GM18867 (cell line): ENCODE measurements around the gene RGS19.
A peak's percentile ranks its signal among the peaks of the same experiment; 100 is the strongest.

Experiments used
- ATAC-seq: cut with Tn5 transposase; IDR thresholded peaks from one replicate; pipeline ENCODE4 v1.9.1; 2021; ENCODE audit warnings: mild to moderate bottlenecking, moderate library complexity; ENCODE audit not compliant: unreplicated experiment

RGS19 gene

DNA sequence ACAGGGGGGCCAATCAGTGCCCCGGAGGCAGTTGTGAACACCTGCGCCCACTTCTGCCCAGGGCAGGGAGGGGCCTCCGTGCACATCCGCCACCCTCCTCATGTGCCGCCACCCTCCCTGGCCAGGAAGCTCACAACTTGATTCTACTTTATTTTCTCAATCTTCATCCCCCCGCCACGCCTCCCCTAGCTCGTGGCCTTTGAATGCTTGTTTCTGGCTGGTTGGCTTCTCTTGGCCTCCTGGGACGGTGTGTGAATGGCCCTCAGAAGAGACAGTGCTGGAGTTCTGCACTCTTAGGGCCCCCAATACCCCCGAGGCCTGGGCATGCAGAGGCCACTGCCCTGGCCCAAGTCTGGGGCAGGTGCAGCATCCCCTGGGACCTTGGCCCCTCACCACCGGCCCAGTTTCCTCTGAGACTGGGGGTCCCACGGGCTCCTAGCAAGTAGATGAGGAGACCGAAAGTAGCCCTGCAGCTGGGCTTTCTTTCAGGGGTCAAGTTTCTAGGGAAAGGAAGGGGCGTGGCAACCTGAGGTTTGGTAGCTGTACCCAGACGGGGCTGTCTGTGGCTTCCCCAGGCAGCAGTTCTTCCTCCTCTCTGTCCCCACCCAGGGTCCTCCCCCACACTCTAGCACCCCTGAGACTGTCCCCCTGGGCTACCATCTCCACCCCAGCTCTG lies 1.3 kb downstream of the RGS19 start:
- no peak for ATAC-seq

DNA sequence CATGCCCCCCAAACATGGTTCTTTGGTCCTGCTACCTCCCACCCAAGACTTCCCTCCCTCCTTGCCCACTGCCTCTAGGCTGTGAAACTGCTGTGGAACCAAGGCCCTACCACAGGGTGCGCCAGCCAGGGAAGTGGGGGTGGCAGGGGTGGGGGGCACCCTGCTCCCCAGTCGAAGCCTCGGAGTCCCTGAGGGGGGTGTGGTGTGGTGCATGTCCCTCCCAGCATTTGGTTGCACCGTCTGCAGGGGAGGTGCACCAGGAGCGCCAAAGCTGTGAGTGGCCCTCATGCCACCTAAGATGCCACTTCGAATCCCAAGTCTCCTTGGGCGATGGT lies 1.8 kb downstream of the RGS19 start:
- ATAC-seq, result no peak

DNA sequence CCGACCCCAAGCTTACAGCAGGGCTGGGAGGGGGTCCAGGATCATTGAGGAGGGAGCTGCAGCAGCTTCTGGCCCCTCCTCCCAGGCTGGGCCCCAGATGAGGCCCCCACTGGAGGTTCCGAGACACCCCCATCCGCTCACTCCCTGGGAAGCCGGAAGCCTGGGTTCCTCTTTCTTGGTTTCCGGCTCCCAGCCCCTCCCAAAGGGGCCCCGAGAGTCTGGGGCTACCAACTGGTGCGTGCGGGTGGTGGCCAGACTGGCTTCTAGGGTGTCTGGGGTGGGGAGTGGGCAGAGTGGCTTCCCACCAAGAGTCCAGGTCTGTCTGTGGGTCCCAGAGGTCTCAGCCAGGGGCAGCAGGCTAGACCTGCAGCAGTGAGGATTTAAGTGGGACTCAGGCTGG lies 2.2 kb downstream of the RGS19 start:
- ATAC-seq, result no peak

DNA sequence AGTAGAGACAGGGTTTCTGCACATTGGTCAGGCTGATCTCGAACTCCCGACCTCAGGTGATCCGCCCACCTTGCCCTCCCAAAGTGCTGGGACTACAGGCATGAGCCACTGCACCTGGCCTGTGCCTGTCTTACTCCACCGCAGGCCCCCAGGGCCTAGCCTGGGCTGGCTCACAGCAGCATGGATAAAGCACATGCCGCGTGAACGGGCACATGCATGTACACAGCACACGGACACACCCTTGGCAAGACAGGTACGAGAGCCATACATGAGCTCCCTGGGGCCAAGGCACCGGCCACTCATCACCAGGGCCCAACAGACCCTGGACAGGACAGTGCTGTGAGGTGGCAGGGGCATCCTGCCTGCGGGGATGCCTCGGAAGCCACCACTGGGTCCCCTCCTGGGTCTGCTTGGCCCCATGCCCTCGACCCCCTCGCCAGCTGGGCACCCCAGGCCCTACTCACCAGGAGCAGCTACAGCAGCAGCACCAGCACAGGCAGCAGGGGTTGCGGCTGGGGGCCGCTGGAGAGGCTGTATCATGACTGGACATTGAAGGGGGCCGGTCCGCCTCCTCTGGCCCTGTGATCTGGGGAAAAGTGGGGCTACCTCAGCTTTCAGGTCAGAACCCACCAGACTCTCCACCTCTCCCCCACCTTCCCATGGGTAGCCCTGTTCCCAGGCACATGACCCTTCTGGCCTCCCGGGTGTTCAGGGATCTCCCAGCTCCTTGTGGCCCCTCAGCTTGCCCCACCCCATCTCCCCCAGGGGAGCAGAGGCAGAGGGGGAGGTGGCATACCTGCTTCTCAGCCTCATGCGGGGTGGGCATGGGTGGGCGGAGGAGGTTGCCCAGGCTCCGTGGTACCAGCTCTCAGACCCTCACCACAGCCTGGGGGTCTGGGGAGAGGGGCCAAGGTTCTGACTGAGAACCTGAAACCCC lies 3.0 kb downstream of the RGS19 start:
- ATAC-seq, result no peak

DNA sequence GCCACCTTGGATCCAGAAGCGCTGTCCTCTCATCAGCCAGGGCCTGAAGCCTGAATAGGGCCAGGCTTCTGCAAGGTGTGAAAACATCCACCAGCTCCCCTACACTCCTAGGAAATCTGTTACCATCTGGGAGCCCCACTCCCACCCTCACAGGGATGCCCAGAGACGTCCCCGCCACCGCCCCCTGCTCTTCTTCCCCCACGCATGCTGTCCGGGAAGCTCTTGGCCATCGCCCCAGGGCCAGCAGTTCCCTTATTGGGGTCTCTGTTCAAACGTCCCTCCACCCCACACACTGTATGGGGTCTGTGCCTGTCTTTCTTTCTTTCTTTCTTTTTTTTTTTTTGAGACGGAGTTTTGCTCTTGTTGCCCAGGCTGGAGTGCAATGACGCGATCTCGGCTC lies 3.8 kb downstream of the RGS19 start:
- no peak for ATAC-seq

DNA sequence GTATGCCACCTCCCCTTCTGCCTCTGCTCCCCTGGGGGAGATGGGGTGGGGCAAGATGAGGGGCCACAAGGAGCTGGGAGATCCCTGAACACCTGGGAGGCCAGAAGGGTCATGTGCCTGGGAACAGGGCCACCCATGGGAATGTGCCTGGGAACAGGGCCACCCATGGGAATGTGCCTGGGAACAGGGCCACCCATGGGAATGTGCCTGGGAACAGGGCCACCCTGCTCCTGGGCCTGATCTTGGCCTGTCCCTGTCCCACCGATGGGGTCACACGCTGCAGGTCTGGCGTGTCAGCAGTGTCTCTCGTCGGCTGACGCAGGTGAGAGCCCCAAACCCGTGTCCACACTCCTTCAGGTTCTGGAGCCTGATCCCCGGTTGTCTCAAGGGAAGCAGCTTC lies 4.4 kb downstream of the RGS19 start:
- no peak for ATAC-seq

DNA sequence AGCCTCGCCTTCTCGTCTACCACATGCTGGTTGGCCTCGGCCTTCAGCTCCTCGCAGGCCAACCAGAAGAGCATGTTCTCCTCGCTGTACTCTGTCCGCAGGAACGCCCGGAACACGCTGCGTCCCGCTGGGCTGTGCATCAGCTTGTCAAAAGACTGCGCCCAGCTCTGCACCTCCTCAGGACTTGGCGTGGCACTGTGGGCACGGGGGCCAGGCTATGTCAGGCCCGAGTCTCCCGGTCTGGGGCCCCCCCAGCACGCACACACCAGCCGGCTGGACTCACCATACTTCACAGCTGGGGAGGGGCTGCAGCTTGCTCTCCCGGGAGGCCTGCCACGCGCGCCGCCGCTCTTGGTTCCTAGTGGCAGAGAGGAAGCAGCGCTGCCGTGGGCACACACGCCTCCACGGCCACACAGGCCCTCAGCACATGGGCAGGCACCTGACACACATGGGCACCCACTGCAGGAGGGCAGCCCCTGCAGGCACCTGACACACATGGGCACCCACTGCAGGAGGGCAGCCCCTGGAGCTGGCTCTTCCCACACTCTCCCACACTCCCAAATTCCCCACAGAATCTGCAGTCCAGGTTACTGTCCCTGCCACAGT lies 5.0 kb downstream of the RGS19 start:
- no peak for ATAC-seq

DNA sequence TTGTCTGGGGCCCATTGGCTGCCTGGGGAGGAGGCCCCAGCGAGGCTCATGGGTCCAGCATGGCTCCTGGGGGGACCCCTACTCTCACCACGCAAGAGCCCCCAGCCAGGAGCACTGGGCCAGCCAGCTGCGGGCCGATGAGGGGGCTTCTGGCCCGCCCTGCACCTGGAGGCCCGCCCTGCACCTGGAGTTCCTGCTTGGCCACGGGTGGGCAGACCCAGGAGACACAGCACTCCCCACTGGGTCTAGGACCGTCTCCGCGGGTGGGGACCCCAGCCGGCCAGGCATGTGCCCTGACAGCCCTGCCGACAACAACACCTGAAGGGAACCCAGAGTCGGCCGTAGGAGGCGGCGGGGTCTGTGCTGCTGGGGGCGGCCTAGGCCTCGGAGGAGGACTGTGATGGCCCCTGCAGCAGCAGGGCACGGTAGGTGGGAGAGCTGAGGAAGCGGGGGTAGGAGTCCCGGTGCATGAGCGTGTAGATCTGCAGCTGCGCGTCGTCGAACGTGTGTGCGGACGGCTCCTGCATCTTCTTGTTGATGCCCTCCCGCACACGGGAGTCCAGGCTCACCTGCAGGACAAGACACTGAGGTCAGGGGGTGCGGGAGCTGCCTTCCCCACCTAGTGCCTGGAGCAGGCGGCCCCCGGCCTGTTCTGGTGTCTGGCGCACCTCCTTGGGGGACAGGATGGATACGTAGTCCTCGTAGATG lies 5.7 kb downstream of the RGS19 start:
- ATAC-seq, result no peak

DNA sequence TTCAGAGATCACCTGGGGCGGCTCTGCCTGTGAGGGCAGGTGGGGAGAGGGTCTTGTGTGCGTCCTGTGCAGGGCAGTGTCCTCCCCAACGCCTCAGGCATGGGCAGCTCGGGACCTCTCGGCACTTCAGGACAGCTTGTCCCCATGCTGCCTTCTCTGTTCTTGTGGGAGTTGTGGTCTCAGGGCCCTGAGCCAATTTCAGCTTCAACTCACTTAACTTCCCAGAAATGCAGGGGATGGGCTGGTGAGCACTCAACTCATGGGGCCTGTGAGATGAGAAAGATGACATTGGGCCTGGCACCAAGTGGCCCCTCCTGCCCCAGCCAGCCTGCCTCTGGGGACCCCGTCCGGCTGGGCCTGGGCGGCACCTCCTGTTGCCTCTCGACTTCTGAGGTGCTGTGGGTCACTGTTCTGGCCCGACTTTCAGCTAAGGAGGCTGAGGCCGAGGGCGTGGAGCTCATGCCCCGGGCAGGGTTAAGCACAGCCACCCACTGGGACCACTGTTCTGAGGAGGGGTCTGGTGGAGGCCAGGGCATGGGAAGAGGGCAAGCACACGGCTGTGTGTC lies 6.7 kb downstream of the RGS19 start:
- no peak for ATAC-seq

DNA sequence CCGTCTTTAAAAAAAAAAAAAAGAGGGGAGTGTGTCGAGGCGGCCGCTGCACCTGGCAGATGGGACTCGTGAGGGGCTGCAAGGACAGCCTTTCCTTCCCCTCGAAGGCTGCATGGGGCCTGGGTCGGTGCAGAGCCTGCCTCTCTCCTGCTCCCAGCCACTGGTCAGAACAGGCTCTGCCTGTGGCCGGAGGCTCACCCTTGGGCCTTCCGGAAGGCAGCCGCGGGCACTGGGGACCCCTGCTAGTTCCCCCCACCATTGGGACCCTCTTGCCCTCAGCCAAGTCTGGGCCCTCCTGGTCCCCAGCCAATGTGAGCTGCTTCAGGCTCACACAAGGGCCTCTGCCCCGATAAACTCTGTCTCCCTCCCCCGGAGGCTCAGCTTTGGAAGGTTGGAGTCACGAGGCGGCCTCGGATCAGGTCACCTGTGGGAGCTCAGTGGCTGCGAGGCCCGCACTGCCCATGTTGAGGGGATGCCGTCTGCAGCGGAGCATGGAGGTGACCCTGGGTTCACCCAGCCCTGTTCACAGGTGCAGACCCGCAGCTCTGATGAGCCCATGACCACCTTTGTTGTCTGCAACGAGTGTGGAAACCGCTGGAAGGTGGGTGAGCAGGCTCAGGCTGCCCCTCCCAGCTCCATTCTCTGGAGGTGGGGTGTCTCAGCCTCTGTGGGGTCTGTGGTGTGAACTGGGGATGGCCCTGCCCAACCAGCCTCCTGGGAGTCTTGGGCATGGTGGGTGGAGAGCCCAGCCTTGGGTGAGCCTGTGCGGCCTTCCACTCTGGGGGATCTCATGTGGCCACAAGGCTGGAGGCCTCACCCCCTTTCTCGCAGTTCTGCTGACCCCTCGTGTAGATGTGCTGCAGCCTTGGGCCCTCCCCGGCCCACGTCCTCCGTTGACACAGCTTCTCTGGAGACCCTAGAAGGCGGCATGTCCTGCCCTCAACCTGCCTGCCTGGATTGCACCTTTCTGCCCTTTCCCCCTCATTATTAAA lies 7.7 kb downstream of the RGS19 start:
- no peak for ATAC-seq

DNA sequence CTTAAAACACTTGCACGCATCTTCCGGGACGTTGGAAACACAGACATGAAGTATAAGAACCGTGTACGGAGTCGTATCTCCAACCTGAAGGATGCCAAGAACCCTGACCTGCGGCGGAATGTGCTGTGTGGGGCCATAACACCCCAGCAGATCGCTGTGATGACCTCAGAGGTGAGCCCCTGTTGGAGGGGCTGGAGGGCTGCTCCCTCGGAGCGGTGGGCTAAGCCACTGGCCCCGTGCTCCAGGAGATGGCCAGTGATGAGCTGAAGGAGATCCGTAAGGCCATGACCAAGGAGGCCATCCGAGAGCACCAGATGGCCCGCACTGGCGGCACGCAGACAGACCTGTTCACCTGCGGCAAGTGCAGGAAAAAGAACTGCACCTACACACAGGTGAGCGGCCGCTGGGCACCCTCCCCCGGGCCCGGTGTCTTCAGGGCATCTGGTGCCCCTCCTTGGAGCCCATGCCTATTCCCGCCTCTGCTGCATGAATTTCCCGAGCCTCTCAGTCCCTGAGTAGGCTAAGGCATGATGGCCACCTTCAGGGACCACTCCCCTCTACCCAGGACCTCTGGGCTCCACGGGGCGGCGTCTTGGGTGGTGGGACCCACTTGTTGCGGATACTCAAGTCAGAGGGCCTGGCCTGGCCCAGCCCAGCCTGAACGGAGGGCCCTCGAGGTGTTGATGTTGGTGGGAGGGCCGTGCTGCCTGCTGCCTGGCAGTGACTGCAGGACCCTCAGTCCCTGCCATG lies 8.9 kb downstream of the RGS19 start:
- no peak for ATAC-seq

DNA sequence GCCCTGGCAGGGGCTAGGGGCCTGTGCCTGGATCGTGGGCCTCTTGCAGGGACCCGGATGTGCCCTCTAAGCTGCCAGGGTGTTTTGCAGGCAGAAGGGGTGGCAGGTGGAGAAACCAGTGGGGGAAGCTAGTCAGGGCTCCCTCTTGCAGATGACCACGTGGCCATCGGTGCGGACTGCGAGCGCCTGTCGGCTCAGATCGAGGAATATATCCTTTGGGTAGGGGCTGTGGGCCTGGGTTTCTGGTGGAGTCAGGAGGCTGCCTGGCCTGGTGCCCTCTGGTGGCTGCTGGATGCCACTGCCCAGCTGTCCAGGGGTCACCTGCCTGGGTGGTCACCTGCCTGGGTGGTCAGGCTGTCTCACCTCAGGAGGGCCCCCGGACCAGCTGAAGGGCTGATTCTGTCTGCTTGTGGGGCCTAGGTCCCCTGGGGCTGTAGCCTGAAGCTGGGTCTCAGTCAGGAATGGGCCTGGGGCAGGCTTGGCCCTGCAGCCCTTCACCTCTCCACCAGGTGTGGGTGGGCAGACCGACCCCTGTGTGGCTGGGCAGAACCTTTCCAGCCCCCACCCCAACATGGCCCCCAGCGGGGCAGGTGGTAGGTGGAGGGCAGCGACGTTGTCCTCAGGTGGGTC lies 9.6 kb downstream of the RGS19 start:
- ATAC-seq, result no peak

DNA sequence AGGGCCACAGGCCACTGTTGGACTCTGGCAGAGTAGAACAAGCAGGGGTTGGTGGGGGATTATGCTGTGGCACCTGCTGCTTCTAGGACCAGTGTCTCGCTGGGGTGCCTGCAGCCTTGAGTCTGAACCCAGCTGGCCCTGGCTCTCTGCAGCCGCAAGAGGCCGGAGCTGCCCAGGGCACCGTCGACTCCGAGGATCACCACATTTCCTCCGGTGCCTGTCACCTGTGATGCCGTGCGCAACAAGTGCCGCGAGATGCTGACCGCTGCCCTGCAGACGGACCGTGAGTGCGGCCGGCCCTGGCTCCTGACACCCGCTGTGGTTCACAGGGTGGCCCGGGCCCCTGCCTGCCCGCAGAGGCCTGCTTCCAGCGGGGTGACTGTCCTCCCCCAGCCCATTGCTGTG lies 10.1 kb downstream of the RGS19 start:
- no peak for ATAC-seq

DNA sequence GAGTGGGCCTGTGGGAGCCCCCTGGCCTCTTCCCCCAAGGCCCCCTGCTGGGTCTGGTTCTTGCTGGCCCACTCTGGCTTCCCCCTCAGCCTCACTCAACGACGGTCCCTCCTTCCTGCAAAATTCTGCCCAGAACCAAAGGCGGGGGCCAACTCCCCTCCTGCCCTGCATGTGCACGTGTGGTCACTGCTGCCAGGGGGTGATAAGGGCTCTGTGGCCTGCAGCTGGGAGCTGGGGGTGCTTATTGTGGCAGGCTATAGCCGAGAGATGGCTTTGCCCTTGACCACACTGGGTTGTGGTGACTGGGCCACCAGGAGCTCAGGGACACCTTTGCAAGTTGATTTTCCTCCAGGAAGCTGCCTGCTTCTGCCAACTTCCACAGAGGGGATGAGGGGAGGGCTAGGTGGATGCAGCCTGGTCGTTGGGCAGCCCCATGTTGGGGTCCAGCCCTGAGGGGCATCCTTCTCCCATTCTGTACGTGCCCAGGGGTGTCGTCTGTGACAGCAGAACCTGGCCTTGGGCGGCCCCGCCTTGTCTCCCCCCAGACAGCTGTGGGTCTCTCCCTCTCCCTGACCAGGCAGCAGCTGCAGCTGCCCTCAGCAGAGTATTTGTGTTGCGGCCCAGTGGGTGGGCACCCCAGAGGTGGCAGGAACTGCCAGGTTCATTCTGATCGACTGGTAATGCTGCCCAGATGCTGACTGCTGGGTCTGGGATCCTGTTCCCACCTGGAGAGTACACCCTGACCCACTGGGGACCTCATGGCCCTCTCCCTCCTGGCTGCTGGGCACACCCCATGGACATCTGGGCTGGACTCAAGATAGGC lies 10.7 kb downstream of the RGS19 start:
- ATAC-seq, result no peak

DNA sequence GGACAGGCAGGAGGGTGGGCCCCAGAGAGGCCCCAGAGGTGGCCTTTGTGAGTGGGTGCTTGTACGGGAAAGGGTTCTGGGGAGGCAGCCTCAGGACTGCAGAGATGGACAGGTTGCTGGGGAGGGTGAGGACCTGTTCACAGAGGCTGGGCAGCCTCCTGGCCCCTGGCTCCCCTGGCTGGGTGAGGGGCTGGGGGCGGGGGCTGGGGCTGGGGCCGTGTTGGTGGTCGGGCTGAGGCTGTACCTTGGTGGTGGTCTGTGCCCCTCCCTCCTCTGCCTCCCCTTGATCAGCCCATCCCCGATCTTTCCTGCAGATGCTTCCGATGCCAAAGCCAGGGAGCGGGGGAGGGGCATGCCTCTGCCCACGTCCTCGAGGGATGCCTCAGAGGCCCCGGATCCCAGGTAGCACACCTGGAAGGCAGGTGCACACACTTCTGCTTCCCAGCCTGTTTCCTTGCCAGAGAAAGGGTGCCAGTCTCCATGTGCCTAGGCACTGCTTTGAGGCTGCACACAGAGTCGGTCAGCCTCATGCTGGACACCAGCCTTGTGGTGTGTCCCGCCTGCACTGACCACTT lies 11.5 kb downstream of the RGS19 start:
- ATAC-seq, result no peak

DNA sequence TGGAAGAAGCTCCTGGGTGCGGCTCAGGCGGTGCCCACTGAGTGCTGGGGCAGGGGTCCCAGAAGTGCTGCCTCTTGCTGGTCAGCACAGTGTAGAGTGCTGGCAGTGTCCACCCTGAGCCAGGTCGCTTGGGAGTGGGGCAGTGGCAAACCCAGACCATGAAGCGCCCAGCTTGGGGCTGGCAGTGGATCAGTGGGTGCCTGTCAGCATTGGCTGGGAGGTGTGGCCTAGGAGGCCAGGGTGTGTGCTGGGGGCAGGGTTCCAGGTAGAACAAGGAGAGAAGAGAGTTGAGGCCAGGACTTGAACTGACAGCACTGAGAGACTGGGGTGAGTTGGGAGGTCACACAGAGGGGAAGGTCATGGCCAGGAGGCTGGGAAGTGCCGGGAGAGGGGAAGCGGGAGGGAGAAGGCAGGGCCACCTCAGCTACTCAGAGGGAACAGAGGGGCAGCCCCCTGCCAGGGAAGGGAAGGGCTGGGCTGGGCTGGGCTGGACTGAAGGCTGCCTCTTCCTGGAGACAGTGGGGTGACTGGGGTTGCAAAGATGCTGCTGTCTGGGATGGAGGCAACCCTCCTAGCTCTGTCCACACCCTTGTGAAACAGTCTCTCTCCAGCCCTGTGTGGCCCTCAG lies 12.2 kb downstream of the RGS19 start:
- no peak for ATAC-seq

DNA sequence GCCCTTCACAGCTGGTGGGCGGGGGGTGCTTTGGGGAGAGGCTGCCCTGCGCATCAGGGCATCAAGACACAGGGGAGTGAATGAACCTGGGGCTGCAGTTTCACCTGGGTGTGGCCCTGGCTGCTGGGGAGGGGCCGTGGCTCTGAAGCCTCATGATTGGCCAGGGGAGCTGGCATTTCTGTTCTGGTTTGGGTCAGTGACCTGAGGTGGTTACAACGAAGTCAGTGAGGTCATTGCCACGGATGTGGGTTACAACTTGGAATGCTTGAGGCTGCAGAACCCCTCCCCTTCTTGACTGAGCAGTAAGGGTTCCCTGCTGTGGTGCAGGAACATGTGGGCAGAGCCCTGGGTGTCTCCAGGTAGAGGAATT lies 13.4 kb downstream of the RGS19 start:
- ATAC-seq, result peak; percentile 45
